Fibroblast of skin of left quadriceps (primary cell): ENCODE data around the gene NPAS3.
"Not testable (repeated sequence)": the region's sequence is repeated elsewhere in the genome, so short reads cannot be mapped to it uniquely, and the experiment has no call there.

Experiments
- DNase-seq, 2 experiments: peaks; one replicate each; pipeline ENCODE4 v3.0.0-alpha.2; 2013; ENCODE audit warnings: low read depth in 2 of 2

Gene NPAS3

DNA sequence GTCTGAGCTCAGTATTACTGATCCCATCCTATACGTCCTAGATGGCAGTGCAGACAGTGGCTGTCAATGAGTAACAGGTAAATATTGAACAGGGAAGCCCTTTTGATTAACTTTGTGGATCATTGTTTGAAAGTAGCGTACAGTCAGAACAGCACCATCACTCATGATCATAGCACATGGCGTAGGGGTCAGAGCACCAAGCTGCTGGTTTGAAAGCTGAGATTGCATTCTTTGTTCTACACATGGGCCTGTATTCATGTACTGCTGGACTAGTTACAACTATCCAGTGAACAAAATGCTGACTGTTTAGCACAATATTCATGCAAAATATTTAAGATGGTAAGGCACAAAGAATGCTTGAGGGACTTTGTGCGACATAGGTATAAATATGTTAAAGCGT lies 131.8 kb downstream of the NPAS3 start:
- no peak for DNase-seq

DNA sequence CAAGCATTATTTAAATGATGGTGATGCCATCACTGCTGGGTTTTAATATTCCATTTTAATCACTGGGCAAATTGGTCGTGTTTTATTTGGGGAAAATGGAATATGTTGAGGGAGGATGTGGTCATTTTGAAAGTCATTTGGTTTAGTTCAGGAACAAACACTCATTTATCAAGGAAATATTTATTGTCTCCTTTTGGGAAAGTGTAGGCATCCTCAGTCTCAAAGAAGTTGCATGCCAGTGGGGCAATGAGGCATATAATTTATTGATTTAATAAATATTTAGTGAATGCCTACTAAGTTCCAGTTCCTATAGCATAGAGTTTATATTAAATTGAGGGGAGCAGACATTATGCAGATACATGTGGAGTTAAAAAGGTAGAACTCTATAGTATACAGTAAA lies 134.3 kb downstream of the NPAS3 start:
- DNase-seq = no peak

DNA sequence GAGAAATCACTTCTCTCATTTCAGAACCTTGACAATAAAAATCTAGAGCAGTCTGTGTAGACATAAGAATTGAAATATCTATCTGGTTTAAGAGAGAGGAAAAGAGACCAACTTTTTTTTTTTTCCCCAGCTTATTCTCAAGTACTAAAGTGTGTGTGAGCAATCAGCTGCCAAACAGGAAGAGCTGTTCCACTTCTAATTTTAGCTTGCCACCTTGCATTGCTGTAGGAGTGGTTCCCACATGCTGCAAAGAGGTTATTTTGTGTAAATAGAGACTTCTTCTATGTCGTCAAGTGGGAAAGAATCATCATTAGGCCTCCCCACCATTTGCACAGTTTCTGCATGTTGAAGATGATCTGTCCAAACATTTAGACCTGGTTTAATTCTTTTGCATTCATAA lies 142.6 kb downstream of the NPAS3 start:
- DNase-seq = no peak

DNA sequence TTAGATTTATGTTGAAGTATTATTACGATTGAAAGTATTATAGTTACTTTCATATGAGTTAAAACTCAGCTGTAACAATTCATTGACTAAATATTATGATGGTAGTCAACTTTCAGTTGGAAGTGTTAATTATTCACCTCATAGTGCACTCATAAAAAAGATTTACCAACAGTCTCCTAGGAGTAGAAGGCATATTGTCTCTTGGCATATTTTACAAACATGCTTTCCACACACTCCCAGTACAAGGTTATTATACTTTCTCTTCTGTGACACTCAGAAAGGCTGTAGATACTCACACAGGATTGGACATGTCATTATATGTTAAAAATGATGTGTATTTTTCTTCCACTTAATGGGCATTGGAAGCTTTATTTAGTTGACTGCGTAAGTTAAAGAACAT lies 147.1 kb downstream of the NPAS3 start:
- no peak for DNase-seq

DNA sequence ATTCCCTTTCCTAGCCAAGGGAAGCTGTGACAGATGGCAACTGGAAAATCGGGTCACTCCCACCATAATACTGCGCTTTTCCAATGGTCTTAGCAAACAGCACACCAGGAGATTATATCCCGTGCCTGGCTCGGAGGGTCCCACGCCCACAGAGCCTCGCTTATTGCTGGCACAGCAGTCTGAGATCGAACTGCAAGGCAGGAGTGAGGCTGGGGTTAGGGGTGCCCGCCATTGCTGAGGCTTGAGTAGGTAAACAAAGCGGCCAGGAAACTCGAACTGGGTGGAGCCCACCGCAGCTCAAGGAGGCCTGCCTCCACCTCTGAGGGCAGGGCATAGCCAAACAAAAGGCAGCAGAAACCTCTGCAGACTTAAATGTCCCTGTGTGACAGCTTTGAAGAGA lies 149.6 kb downstream of the NPAS3 start:
- not testable (repeated sequence) for DNase-seq

DNA sequence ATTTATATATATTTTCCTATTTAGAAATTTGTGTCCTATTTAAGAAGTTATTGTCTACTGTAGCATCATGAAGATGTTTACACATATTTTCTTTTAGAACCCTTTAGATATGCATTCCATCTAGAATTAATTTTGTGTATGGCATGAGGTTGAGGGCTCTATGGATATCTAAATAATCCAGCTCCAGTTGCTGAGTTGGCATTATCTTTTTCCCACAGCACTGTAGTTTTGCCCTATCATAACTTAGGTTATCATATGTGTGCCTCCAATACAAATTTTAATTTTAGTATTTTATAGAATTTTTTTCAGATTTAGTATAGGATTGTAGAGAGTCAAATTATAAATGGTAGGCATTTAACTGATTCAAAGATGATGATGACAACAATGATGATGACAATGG lies 159.3 kb downstream of the NPAS3 start:
- DNase-seq = no peak

DNA sequence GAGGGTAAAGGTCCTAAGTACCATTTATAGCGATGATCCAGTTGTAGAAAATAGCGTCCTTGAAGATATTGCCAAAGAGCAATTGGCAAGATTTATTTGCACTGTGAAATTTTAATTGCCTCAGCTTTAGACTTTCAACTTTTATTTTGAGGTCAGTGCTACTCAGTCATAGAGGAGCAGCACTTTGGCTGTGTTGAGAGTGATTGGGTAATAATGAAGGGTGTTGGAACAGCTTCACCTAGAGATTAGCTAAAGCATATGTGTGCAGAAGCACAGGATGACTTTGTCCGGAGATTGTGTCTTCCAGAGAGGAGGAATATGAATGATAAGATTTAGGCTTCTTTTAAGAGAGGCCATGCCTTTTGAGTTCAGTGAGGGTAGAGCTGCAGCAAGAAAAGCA lies 164.8 kb downstream of the NPAS3 start:
- no peak for DNase-seq

DNA sequence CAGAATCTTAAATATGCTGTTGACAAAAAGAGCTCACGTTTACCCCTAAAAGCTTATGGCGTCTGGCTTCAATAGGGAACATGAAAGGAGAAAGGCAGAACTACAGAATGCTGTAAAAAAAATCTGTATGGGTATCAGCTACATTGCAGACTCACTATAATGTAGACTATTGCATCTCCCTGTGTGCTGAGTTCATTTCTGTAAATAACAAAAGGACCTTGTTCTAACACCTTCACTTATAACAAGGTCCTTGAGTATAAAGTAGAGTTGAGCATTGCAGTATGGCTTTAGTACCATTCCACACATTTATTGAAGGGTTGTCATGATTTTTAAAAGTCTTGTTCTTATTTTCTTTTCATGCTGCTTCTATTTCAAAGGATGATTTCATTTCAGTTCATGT lies 165.3 kb downstream of the NPAS3 start:
- no peak for DNase-seq

DNA sequence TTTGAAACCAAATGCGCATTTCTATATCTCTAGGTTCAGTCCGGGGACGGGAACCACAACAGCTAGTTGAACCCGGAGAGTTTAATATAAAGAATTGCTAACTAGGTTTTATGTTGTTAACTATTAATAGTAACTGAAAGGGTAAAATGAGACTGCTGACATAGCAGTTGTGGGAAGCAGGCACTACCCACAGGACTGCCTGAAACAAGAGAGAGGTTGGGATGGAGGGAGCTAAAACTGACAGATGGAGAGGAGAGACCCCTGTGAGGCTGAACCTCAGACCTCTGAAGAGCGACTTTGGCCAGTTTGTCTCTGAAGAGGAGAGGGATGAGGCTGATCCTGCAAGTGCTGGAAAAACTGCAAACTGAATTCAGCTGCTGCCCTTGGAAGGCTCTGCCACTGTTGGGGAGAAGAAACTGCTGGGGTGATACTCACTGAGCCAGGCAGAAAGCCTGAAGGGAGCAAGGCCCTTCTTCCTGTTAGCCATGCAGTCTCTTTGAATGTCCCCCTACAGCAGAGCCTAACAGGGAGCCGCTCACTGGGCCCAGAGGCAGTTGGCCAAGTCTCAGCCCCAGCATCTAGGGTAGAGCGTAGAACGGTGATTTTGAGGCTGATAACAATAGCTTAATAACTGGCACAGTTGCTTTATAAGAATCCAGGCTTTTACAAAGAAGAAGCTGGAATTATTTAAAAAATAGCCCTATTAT lies 172.2 kb downstream of the NPAS3 start:
- DNase-seq = no peak

DNA sequence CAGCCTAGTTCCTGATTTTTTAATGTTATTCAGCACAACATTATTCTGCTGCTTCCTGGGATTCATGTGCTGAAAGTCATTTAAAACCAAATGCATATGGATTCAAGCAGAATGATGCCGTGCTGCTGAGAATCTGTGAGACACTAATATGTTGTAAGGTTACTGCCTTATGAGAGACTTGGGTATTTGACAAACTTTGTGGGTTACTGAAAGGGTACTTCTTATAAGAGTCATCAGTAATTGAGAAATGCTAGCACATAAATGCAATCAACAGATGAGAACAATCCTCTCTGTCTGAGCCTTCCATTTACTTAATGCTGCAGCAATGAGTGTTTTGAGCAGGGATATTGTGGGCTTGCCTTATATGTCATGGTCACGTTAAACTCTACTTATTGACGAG lies 175.7 kb downstream of the NPAS3 start:
- DNase-seq = no peak

DNA sequence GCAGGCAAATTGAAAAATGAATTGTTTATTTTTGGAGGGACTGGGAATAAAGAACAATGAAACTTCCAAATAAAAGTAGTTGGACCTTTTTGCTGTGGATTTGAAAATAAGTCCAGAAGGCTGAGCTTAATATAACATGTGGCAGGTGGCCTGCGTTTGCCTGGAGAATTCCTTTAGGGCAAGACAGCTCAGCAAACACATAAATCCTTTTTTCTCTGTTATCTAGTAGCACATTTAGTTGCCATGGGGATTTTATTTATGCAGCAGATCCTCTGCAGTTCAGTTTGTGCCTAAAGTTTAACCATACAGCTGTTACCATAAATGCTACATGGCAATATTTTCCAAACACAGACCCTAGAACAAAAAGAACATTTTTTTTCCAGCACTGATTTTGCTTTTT lies 180.0 kb downstream of the NPAS3 start:
- no peak for DNase-seq

DNA sequence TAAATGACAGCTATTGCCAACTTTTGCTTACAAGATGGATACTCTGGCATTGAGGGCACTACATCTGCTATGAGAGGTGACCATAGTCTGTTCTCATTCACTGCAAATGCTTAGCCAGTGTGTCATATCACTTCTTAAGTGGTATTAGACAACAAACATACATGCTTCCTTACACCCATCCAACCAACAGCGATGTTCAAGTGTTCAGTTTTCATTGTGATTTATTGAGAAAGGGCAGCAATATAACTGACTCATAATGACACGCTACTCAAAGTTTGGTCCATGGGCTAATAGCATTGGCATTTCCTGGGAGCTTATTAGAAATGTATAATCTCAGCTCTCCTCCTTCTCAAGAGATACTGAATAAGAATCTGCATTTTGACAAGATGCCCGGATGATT lies 181.7 kb downstream of the NPAS3 start:
- peak; percentile 18 to 23 for DNase-seq

DNA sequence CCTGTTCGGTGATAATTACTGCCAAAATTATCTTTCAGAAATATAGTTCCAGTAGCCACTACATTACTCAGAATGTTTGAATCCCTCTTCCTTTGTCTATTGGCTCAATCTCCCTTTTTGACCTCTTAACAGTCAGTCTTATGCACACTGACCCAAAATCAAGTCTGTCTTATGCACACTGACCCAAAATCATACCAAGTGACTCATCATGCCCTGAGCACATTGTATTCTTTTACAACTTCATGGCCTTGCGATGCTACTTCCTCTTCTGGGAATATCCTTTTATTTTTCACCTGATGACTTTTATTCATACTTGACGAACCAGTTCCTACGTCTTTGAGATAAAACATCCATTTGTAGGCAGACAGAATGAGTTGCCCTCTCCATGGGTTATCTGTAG lies 182.3 kb downstream of the NPAS3 start:
- DNase-seq = no peak

DNA sequence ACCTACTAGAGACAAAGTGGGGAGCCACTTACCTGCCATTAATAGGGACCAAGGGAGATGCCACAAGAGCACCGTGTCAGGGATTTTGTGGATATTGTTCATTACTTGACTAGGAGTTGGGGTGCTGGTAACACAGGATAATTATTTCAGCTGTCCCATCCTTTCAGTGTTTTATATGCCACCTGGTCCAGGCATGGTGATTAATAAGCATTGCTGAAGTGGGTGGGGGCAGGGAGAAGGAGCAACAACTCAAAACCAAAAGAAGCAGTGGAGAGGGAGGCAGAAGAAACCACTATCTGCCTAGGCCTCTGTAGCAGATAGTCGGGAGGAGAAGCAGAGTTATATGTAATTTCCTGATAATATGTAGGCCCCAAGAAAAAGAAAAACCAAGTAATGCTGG lies 184.6 kb downstream of the NPAS3 start:
- DNase-seq = no peak

DNA sequence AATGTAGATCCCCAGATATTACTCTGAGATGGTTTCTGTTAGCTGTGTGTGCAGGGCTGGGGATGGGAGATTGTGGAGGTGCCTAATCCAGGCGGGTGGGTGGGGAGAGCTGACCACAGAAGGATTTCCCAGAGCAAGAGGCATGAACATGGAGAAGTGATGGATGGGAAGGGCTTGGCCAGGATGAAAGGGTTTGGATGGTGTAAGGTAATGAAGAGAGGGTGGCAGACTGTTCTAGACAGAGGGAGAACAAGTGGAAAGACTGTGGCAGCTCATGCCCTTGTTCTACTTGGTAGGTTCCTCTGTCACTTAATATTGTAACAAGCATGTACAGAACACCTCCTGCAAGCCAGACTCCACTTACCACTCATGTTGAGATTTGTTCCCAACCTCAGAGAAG lies 187.8 kb downstream of the NPAS3 start:
- DNase-seq = no peak

DNA sequence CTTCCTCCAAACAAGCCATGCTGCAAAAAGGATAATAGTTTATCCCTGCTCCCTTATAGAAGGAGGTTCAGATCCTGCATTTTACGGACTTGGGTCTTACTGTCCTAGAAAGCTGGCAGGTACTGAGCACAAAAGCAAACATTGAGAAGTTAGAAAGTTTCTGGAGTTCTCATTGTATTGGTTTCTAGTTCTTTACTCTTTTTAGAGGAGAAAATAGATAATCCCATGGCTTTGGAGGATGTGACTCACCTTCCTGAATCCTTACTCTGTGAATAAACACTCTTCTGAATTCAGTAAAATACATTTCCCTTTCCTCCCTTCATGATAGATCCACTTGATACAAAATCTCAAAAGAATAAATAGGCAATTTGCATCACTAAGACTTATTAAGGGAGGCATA lies 188.9 kb downstream of the NPAS3 start:
- DNase-seq = no peak

DNA sequence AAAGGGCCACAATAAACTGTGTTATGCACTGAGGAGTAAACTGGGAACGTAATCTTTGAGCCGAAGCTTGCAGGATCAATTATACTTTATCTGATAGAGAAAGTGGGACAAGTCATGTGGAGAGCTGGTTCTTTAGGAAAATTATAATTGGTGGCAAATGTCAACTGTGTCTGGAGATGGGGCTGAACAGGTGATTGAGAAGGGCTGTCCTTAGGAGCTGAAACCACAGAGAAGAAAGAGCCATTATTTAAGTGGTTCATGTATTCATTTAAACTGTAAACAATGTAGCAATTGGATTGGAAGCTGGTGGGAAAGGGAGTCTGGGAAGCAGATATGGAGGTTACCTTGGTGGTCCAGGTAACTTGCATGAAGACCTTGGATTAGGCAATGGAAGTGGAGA lies 193.1 kb downstream of the NPAS3 start:
- no peak for DNase-seq

DNA sequence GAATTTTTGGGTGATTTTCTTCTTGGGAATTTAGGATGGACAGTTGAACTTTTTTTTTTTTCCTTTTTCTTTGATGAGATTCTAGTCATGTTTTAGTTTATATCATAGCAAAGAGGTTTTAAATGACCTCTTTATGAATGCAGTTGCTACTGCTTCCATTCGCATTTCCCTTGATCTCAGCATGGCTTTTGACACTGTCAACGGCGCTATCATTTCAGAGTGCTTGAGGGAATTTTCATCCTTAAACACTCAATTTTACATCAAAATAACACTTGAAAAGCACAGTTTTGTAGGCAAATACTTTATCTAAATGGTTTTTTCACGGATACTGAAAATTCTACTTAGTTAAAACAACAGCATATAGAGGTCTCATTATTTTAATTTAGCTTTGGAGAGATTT lies 195.5 kb downstream of the NPAS3 start:
- DNase-seq = no peak

DNA sequence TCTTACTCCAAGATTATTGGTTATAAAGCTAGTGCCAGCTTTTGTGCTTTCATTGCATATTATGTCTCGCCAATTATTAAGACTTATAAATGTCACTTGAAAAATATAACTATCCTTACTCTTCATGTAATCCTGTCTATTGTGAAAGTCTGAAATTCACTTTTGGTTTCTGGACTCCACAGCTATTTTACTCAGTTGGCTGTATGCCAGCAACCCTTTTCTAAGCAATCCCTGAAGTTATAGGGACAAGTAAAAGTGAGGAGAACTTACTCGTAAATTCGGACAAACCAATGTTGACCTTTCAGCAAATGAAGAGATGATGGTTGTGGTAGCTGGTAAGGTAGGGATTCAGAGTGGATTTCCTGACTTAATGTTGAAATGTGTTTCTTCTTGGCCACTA lies 196.3 kb downstream of the NPAS3 start:
- DNase-seq = no peak

DNA sequence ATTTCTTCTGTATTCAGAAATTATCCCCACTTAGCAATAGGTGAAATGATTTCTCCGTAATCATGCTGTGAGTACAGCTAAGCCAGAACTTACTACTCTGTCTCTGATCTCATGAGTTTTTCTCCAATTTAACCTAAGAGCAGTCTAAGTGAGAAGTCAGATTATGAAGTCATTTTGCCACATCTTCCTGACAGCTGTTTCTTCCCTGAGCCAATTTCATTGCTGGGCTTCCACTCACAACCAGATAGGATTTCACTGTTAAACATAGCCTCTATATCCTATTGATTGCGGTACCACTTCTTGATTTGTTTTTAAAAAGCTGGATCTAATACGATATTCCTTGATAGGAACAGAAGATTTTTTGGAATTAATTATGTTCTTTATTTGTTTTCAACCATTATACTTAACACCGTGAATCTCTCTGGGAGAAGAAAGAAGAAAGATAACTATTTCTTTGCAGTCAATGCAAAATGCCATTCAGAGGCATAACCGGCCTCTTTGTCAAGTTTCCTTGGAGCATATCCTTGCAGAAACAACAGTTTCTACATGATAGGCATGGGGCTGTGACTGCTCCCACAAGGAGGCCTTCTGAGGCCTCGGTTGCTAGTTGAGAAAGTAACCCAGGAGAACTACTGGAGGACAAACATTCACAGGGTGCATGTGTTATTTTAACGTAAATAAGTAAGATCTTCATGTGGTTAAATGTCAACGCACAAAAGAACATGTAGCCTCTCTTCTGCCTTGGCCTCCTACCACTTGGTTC lies 212.2 kb downstream of the NPAS3 start:
- no peak for DNase-seq

DNA sequence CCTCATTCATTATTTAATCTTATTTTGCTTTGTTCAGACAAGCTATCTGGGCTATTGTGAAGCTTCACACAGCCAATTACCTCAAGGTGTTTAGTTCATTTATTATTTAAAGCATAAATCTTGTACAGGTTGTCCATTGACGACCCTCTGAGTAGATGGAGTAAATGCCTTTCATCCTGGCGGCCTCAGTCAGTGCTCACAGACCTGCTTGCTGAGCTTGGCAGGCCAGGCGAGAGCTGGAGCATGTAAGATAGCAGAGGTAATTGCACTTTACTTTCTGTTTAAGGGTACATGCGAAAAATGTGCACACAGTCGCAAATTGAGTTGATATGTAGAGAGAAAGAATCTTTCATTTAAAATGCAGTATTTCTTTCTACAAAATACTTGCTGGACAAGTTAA lies 224.4 kb downstream of the NPAS3 start:
- no peak for DNase-seq

DNA sequence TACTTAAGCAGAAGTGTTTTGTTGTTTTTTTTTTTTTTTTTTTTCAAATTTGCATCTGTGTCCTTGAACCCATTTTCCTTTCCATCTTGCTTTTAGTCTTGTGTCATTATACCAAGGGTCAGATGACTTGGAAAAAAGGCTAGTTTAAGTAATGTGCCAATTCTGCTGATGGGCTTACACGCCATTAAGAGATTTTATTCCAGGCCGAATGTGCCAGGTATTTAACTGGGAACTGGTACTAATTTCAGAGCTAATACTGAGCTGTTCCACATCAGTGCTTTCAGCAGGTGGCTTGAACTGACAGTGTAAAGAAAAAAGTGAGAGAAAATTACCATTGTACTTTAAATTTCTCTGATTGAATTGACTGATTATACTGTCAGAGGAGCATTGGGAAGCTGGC lies 224.9 kb downstream of the NPAS3 start:
- DNase-seq = no peak

DNA sequence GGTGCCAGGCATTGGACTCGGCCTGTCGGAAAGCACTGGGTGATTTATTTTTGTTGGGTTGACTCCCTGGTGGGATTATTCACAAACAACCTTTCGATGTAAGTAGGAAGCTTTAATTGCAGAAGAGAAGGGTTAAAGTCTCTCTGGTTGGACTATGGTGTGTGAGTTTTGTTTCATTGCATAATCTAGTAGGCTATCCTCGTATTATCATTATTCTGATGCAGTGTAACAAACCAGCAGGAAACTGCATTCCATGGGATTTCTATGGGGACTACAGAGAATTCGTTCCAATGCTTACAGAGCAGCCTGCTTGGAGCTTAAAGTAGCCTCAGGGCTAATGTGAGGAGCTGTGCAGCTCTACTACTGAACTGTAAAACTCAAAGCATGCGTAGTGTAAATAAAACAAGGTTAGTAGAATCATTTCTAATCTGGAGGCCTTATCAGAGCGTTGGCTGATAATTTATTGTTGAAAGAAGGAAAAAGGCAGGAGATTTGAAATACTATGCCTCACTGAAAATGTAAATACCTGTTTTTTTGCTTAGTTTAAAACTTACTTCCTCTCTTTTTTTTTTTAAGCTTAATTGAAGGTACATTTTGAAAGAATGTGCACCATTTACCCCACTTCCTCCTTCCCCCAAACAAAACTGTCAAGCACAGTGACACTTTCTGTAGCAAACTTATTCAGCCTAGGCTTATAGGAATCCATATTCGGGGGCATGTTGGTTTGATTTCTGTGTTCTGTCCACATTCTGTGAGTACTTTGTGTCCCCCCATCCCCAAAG lies 226.7 kb downstream of the NPAS3 start:
- DNase-seq = no peak
